Pancreas (tissue), 10 donors: ENCODE results near the gene COL20A1. TPM values are rescaled to one million over a fixed set of nuclear protein-coding genes. Genes with fewer than 3 reads are reported as not detected.

Experiments used
- ATAC-seq, 4 donors: fragments of 200-7000 bp; cut with Tn5 transposase; one replicate each; pipeline versions ENCODE4 v1.8.0 to v1.9.1; 2020; ENCODE audit warnings: mild to moderate bottlenecking in 4 of 4, moderate library complexity in 4 of 4
- DNase-seq, 6 donors: peaks; one replicate each; pipeline ENCODE4 v3.0.0-alpha.2; 2020
- FAIRE-seq: peaks from 2 replicates; lab custom pipeline; 2012; peaks lifted over from hg19 to GRCh38; lab: Jason Lieb, UNC
- H3K27ac ChIP-seq, 4 donors: fragments of 200-600 bp; sonication (generic); 1 replicate in 3 of 4; 2 replicates in 1 of 4; pipeline versions ENCODE4 v1.5.0 to v1.8.0; 2020
- H3K27me3 ChIP-seq, 4 donors: fragments of 200-600 bp; one replicate each; pipeline ENCODE4 v1.8.0; 2021
- H3K36me3 ChIP-seq, 3 donors: fragments of 200-600 bp; sonication (generic) in 1 of 3; one replicate each; pipeline versions ENCODE4 v1.5.0 to v1.8.0; 2020 to 2021
- H3K4me1 ChIP-seq, 3 donors: fragments of 200-600 bp; one replicate each; pipeline ENCODE4 v1.8.0; 2021
- H3K4me3 ChIP-seq, 4 donors: fragments of 200-600 bp; sonication (generic) in 2 of 4; one replicate each; pipeline versions ENCODE4 v1.5.0 to v1.8.0; 2020 to 2021
- H3K9me3 ChIP-seq, 4 donors: fragments of 200-600 bp; one replicate each; pipeline ENCODE4 v1.8.0; 2021
- WGBS, 2 donors: extraction: QIAGEN DNeasy Blood & Tissue Kit; methylation state at CpG; one replicate each; pipeline ENCODE4 v1.1.7; 2013; 5-methylcytosine and 5-hydroxymethylcytosine counted together
- intact Hi-C, 3 donors: fragments of 100-400 bp; cut with DNase I; formaldehyde crosslinking; loops; one replicate each; pipeline versions ENCODE4 v1.11.1 to v1.14.2; 2022
- polyA plus RNA-seq, 2 donors: library from polyadenylated mRNA; stranded (reverse); fragments of 200-250 nt; gene quantifications; one replicate each; pipeline ENCODE4 v1.2.3, GENCODE V29; 2013
- total RNA-seq, 6 donors: library from RNA; stranded (reverse); fragmentation: NEBNext Ultra II Directional in 4 of 6; extraction: Animal tissue kit (Norgen Biotek cat#: 25700) in 4 of 6; gene quantifications; one replicate each; pipeline versions ENCODE4 v1.2.1 to v1.2.4, GENCODE V29; 2021 to 2023
- TF ChIP-seq, protein P1 (sequence below), 4 donors: fragments of 200-600 bp; sonication (generic) in 3 of 4; IDR thresholded peaks; one replicate each; pipeline versions ENCODE4 v1.5.0 to v1.8.0; 2021; ENCODE audit warnings: antibody characterized with exemption in 4 of 4
- donor health status: healthy with polysubstance abuse.
- donor health status: DM: no; HTN: no; CAD: no; lungs with moderate emphysema.
- donor health status: DM: no; HTN: no; CAD: no.
- donor health status: control.
- donor health status: control.
- donor health status: Bipolar disorder and iron deficiency.
- donor health status: DM: yes; HTN: yes; CAD: no.
- donor health status: DM: no; HTN: no; CAD: no.
- donor health status: DM: no; HTN: no; CAD: no.
- donor health status: DM: yes; HTN: yes; CAD: no.

COL20A1 gene
- total and polyA plus RNA-seq, 8 donors: 0.05 TPM; not detected in 7

DNA sequence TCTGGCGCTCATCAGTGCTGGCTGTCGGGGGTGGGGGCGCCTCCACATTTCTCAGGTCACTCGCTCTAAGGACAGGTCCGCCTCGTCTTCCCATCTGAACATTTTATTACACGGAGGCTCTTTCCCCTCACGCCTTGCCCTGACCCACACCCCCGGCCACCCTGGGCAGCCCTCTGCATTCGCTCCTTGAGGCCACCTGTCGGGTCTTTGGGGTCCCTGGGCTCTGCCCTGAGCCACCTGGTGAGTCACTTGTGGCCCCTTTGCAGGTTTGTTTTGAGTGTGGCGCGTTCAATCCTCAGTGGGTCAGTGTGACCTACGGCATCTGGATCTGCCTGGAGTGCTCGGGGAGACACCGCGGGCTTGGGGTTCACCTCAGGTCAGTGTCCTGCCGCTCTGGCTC is 17.2 kb upstream of the COL20A1 start:
- ATAC-seq: no peak
- WGBS, 2 donors: 89 to 93% methylated on average over 18 of the region's 18 CpGs

DNA sequence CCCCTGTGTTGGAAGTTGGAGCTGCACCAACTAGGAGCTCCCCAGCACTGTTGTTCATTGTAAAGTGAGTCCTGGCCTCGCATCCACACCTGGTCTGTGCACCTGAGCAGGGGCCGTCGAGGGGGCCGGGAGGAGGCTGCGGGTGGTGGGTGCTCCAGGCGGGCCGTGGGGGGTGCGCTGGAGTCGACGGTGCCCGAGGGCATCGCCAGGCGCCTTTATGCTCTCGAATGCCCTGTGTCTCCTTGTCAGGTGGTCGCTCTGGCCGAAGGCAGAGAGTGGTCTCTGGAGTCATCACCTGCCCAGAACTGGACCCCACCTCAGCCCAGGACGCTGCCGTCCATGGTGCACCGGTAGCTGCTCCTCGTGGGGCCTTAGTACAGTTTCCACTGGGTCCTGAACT is 16.0 kb upstream of the COL20A1 start:
- intact Hi-C loops: no loop called here

More for the DNA sequence above, 17.2 kb upstream of the COL20A1 start:
- Histone ChIP-seq H3K4me1 (peaks cover 0 to 18% (median 7%) of the 10 kb centered on the region in 3 donors), H3K27ac (no peak overlapping the region), H3K36me3 (peaks cover 0 to 30% (median 11%) of the 10 kb centered on the region in 3 donors), H3K4me3 (no peak overlapping the region), H3K27me3 (no peaks in the 10 kb centered on the region), H3K9me3 (no peaks in the 10 kb centered on the region)
- DNase-seq: no peak
- TF ChIP-seq, protein P1, sequence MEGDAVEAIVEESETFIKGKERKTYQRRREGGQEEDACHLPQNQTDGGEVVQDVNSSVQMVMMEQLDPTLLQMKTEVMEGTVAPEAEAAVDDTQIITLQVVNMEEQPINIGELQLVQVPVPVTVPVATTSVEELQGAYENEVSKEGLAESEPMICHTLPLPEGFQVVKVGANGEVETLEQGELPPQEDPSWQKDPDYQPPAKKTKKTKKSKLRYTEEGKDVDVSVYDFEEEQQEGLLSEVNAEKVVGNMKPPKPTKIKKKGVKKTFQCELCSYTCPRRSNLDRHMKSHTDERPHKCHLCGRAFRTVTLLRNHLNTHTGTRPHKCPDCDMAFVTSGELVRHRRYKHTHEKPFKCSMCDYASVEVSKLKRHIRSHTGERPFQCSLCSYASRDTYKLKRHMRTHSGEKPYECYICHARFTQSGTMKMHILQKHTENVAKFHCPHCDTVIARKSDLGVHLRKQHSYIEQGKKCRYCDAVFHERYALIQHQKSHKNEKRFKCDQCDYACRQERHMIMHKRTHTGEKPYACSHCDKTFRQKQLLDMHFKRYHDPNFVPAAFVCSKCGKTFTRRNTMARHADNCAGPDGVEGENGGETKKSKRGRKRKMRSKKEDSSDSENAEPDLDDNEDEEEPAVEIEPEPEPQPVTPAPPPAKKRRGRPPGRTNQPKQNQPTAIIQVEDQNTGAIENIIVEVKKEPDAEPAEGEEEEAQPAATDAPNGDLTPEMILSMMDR (IDR thresholded peaks at IDR 0.05): no peak
- intact Hi-C loops: no loop called here
- FAIRE-seq: no peak

DNA sequence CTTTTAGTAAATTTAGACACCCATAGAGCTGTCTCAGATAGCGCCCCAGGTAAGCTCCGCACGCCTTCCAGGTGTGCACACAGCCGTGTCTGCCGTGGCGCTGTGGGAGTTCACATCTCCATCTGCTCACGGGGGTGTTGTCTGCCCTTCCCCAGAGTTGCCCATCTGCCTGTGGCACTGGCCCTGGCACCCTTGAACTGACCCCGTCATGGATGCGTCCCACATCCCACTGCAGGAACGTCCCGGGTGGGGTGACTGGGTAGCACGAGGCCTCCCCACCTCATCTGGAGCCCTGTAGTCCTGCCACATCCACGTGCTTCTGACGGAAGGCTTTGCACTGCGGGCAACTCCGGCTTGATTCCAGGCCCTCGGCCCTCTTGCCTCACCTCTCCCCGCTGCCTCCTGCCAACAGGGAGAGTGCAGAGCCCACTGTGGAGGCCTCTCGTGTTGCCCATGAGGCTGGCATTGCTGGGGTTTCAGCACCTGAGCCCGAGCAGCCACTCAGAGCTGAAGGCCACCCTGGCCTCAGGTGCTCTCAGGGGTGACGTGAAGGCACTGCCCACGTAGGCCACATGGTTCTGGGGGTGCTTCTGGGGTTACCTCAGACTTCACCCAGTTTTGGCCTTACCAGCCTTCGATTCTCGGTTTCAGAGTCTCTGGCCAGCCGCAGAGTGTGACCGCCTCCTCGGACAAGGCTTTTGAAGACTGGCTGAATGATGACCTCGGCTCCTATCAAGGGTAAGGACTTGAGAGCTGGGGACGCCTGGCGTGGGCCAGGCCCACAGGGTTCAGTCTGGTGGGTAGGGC is 15.3 kb upstream of the COL20A1 start:
- intact Hi-C loops: no loop called here
- Histone ChIP-seq H3K4me3 (no peak overlapping the region), H3K36me3 (peaks cover 0 to 33% (median 11%) of the 10 kb centered on the region in 3 donors), H3K27me3 (no peaks in the 10 kb centered on the region), H3K4me1 (peaks cover 0 to 15% (median 4%) of the 10 kb centered on the region in 3 donors), H3K27ac (no peak overlapping the region), H3K9me3 (no peaks in the 10 kb centered on the region)
- 92 to 94% methylated on average over 30 of the region's 30 CpGs for WGBS, 2 donors
- DNase-seq (peak in 2 of 6 donors; percentile 14 to 57), FAIRE-seq (no peak), ATAC-seq (no peak)
- TF ChIP-seq, protein P1 (IDR thresholded peaks at IDR 0.05): no peak

More for the DNA sequence above, 16.0 kb upstream of the COL20A1 start:
- Histone ChIP-seq H3K4me3 (no peak overlapping the region), H3K27me3 (no peaks in the 10 kb centered on the region), H3K27ac (no peak overlapping the region), H3K9me3 (no peaks in the 10 kb centered on the region), H3K36me3 (peaks cover 0 to 30% (median 11%) of the 10 kb centered on the region in 3 donors), H3K4me1 (peaks cover 0 to 15% (median 4%) of the 10 kb centered on the region in 3 donors)
- 89 to 92% methylated on average over 20 of the region's 20 CpGs for WGBS, 2 donors
- FAIRE-seq (no peak), DNase-seq (peak in 1 of 6 donors; percentile 62), ATAC-seq (no peak)
- TF ChIP-seq, protein P1 (IDR thresholded peaks at IDR 0.05): no peak

DNA sequence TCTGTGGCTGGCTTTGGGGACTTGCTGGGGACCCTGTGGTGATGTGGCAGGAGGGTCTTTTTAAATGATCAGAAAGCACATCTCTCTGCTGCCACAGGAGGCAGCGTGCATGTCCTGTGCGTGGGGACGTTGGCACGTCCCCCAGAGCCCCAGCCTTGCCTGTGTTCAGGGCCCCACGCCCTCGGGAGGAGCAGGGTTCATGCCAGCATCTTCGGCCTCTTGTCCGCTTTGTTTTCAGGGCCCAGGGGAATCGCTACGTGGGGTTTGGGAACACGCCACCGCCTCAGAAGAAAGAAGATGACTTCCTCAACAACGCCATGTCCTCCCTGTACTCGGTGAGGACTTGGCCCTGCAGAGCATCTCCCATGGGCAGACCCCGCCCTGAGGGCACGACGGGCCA is 14.3 kb upstream of the COL20A1 start:
- WGBS, 2 donors: 86 to 91% methylated on average over 17 of the region's 17 CpGs

More for the DNA sequence above, 14.3 kb upstream of the COL20A1 start:
- peaks cover 0 to 42% (median 11%) of the 10 kb centered on the region in 3 donors for H3K36me3 ChIP-seq
- FAIRE-seq (no peak), DNase-seq (peak in 2 of 6 donors; percentile 16 to 43), ATAC-seq (no peak)
- H3K9me3 ChIP-seq: no peaks in the 10 kb centered on the region
- no peak overlapping the region for H3K4me3 ChIP-seq
- no peaks in the 10 kb centered on the region for H3K27me3 ChIP-seq
- H3K27ac ChIP-seq: no peak overlapping the region
- TF ChIP-seq, protein P1 (IDR thresholded peaks at IDR 0.05): no peak
- peaks cover 0 to 14% (median 4%) of the 10 kb centered on the region in 3 donors for H3K4me1 ChIP-seq
- intact Hi-C loops: no loop called here
